Regular cardiac myocyte (primary cell): ENCODE results near the gene RPL36AL. TPM values are rescaled to one million over a fixed set of nuclear protein-coding genes. Genes with fewer than 3 reads are reported as not detected.

Experiments used
- total RNA-seq: library from RNA; depleted of rRNA; stranded (reverse); fragments of >200 nt; gene quantifications from 2 replicates; pipeline ENCODE4 v1.2.3, GENCODE V29; 2014

Gene RPL36AL
- 257 and 303 TPM in 2 replicates for total RNA-seq

GRCh38 chr14:49620182-49621113, at the start of gene RPL36AL, which contains the start of gene MGAT2:
TSS of gene RPL36AL (minus strand) at chr14:49620626. CDS start at chr14:49619104, 1,522 bp downstream.
TSS of gene MGAT2 (plus strand) at chr14:49620799. CDS start at chr14:49621269, 470 bp downstream.

GRCh38 chr14:49634547-49635334, 14.3 kb upstream of the RPL36AL start, which contains the start of gene DNAAF2:
TSS of gene DNAAF2 (minus strand) at chr14:49635244. CDS start at chr14:49635149, 95 bp downstream.

GRCh38 chr14:49598485-49599300, 21.7 kb downstream of the RPL36AL start, which contains the start of gene LRR1:
TSS of gene LRR1 (plus strand) at chr14:49598940. CDS start at chr14:49599021, 81 bp downstream.

GRCh38 chr14:49585803-49586672, 34.4 kb downstream of the RPL36AL start, which contains the start of gene RPS29:
TSS of gene RPS29 (minus strand) at chr14:49586380. CDS start at chr14:49586346, 34 bp downstream.

Other genes with a start within 250 kb of the RPL36AL start
- gene RPS29, start 34.2 kb downstream of the RPL36AL start, total RNA-seq = 2,207 and 3,333 TPM in 2 replicates
- 11.0 and 33.4 TPM in 2 replicates for gene LRR1, start 21.7 kb downstream of the RPL36AL start, total RNA-seq
- gene MGAT2, start 173 bp upstream of the RPL36AL start, total RNA-seq = 90.8 and 122 TPM in 2 replicates
- 8.7 and 11.7 TPM in 2 replicates for gene DNAAF2, start 14.6 kb upstream of the RPL36AL start, total RNA-seq
- 3.4 and 18.8 TPM in 2 replicates for gene POLE2, start 67.6 kb upstream of the RPL36AL start, total RNA-seq
- gene KLHDC1, start 72.5 kb upstream of the RPL36AL start, total RNA-seq = 1.9 and 5.6 TPM in 2 replicates
- gene KLHDC2, start 147.5 kb upstream of the RPL36AL start, total RNA-seq = 46.6 and 74.1 TPM in 2 replicates
- gene NEMF, start 232.2 kb upstream of the RPL36AL start, total RNA-seq = 53.7 and 79.8 TPM in 2 replicates